ENCODE results near the gene THBS3. TPM values are rescaled to one million over a fixed set of nuclear protein-coding genes. Genes with fewer than 3 reads are reported as not detected.
"Not testable (repeated sequence)": the region's sequence is repeated elsewhere in the genome, so short reads cannot be mapped to it uniquely, and the experiment has no call there.

Gene THBS3
- total RNA-seq, 2 donors from 2014 or later: 13.1 to 38.5 TPM

DNA sequence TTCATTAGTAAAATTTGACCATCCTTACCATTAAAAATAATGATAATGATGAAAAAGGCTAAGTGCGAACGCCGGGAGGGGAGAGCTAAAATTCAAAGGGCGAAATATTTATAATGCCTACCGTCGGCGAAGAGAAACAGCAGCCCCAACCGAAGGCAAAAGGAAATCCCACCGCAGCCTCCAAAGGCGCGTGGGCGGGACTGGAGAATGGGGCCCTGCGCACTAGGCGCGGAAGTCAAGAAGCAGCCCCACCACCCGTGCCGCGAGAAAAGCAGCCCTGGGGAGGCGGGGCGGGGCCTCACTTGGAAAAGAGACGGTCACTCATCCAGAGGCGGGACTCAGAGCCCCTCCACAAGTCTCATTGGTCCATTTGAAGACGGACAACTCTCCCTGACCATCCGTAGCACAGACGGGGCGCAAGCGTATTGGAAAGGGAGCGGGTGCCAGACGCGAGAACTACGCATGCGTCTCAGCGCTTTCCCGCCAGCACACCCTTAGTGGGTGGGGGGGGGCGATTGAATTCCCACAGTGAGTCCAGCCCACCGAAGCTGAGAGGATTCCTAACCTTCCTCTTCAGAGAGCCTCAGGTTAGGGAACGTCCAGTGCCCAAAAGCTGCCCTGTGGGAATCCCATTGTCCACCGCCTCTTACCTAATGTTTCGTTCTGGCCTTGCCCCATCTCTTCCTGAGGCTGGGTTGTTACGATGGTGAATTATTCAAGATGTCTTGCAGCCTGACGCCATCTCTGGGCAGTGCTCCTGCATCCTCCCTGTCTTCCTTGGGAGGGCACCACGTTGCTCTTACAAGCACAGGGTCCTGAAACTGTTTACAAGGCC lies 19.8 kb upstream of the THBS3 start:
- TF ChIP-seq POLR2A (IDR thresholded peaks at IDR 0.05): peak; percentile 75
- TF ChIP-seq, protein P1, sequence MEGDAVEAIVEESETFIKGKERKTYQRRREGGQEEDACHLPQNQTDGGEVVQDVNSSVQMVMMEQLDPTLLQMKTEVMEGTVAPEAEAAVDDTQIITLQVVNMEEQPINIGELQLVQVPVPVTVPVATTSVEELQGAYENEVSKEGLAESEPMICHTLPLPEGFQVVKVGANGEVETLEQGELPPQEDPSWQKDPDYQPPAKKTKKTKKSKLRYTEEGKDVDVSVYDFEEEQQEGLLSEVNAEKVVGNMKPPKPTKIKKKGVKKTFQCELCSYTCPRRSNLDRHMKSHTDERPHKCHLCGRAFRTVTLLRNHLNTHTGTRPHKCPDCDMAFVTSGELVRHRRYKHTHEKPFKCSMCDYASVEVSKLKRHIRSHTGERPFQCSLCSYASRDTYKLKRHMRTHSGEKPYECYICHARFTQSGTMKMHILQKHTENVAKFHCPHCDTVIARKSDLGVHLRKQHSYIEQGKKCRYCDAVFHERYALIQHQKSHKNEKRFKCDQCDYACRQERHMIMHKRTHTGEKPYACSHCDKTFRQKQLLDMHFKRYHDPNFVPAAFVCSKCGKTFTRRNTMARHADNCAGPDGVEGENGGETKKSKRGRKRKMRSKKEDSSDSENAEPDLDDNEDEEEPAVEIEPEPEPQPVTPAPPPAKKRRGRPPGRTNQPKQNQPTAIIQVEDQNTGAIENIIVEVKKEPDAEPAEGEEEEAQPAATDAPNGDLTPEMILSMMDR (IDR thresholded peaks at IDR 0.05): peak in 1 of 4 experiments; percentile 38
- peak; percentile 97 for TF ChIP-seq POLR2AphosphoS5 (IDR thresholded peaks at IDR 0.05)
- no peaks in the 10 kb centered on the region for H3K9me3 ChIP-seq
- no peaks in the 10 kb centered on the region for H3K27me3 ChIP-seq (replicated peaks; ENCODE audit: insufficient read depth)
- H3K27ac ChIP-seq: peak overlapping the region; percentile 72 to 74
- intact Hi-C loops (cut with DNase I): loop anchor here (1.0 kb wide), 1 partner anchor 21 kb away; no protein-coding TSS in a partner anchor
- no peaks in the 10 kb centered on the region for H3K4me1 ChIP-seq (replicated peaks)
- peak overlapping the region; percentile 33 to 58 for H3K4me3 ChIP-seq
- no peaks in the 10 kb centered on the region for H3K36me3 ChIP-seq
- peak; percentile 98 for DNase-seq (ENCODE audit: low spot score)
- WGBS: 0% methylated on average over 39 of the region's 42 CpGs

DNA sequence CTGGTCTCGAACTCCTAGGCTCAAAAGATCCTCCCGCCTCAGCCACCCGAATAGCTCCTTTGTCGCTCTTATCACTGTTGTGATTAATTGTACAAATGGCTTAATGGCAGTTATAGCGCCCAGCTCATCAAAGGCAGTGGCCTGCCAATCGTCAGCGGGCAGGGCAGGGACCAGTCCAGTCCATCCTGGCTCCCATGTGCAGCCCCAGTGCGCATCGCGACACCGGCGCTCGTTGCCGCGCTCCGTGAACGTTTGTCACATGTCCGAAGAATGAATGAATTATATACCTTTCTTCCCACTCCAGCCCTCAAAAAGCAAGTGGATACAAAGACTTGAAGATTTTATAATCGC lies 19.2 kb upstream of the THBS3 start:
- peak overlapping the region; percentile 33 to 58 for H3K4me3 ChIP-seq
- no peaks in the 10 kb centered on the region for H3K4me1 ChIP-seq (replicated peaks)
- no peaks in the 10 kb centered on the region for H3K36me3 ChIP-seq
- WGBS: under 1% methylated on average over 19 of the region's 19 CpGs
- H3K27me3 ChIP-seq (replicated peaks; ENCODE audit: insufficient read depth): no peaks in the 10 kb centered on the region
- H3K9me3 ChIP-seq: no peaks in the 10 kb centered on the region
- TF ChIP-seq, protein P1 (IDR thresholded peaks at IDR 0.05): no peak
- TF ChIP-seq POLR2AphosphoS5 (IDR thresholded peaks at IDR 0.05) (no peak), POLR2A (IDR thresholded peaks at IDR 0.05) (no peak)
- intact Hi-C loops (cut with DNase I): loop anchor here (1.0 kb wide), 1 partner anchor 21 kb away; no protein-coding TSS in a partner anchor
- peak overlapping the region; percentile 59 to 67 for H3K27ac ChIP-seq
- no peak for DNase-seq (ENCODE audit: low spot score)

DNA sequence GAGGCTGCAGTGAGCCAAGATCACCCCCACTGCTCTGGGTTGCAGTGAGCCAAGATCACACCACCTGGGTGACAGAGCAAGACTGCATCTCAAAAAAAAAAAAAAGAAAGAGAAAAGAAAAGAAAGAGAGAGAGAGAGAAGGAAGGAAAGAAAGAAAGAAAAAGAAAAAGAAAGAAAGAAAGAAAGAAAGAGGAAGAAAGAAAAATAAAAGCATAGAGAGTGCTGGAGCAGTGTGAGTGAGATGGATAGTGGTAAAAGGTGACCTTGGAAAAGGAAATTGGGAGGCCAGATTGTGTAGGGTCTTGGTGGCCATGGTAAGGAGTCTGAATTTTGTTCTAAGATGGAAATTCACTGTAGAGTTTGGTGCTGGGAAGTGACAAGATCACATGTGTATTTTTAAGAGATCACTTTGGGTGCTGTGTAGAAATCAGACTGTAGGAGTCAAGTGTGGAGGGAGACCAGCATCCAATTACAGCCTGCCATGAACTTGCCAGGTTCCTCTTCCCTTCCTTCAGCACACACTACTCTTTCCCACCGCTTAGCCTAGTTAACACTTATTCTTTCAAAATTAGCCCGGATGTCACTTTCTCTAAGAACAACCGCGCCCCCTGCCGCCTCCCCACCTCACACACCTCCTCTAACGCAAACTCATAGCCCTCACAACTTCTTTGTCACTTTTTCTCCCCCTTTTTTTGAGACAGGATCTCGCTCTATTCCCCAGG lies 18.7 kb upstream of the THBS3 start:
- intact Hi-C loops (cut with DNase I): no loop called here
- TF ChIP-seq, protein P1 (IDR thresholded peaks at IDR 0.05): peak in 3 of 4 experiments; percentile 13 to 66 (median 48)
- no peak for TF ChIP-seq POLR2A (IDR thresholded peaks at IDR 0.05)
- no peak for DNase-seq (ENCODE audit: low spot score)
- Histone ChIP-seq H3K27ac (peak overlapping the region; percentile 59 to 67), H3K4me3 (peak overlapping the region; percentile 33 to 58), H3K4me1 (replicated peaks) (no peaks in the 10 kb centered on the region), H3K9me3 (no peaks in the 10 kb centered on the region), H3K36me3 (no peaks in the 10 kb centered on the region), H3K27me3 (replicated peaks; ENCODE audit: insufficient read depth) (no peaks in the 10 kb centered on the region)
- 0% methylated on average over 7 of the region's 7 CpGs for WGBS

DNA sequence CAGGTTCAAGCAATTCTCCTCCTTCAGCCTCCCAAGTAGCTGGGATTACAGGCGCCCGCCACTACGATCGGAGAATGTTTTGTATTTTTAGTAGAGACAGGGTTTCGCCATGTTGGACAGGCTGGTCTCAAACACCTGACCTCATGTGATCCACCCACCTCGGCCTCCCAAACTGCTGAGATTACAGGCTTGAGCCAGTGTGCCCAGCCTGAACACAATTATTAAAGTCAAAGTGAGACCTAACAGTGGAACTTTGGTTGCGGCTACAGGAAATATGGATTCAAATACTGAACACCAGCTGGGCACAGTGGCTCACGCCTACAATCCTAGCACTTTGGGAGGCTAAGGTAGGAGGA lies 17.7 kb upstream of the THBS3 start:
- DNase-seq (ENCODE audit: low spot score); intact Hi-C loops (cut with DNase I); H3K4me3 ChIP-seq; H3K4me1 ChIP-seq (replicated peaks); H3K36me3 ChIP-seq; H3K9me3 ChIP-seq; H3K27me3 ChIP-seq (replicated peaks; ENCODE audit: insufficient read depth); H3K27ac ChIP-seq: not testable (repeated sequence)
- 97% methylated on average over 8 of the region's 8 CpGs for WGBS

DNA sequence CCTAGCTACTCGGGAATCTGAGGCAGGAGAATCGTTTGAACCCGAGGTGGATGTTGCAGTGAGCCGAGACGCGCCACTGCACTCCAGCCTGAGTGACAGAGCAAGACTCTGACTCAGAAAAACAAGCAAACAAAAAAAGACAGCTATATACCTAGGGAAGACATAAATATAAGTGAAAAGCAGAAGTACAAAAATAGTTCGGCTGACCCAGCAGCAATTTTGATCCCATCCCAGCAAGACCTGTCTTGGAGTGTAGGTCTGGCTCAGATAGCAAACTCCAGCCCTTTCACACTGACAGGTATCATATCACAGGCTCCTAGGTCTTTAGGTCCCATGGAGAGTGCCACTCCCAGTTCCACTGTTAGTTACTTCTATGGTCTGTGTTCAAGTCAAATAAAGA lies 15.3 kb upstream of the THBS3 start:
- TF ChIP-seq POLR2AphosphoS5 (IDR thresholded peaks at IDR 0.05) (no peak), POLR2A (IDR thresholded peaks at IDR 0.05) (no peak)
- TF ChIP-seq, protein P1 (IDR thresholded peaks at IDR 0.05): no peak
- WGBS: 80% methylated on average over 7 of the region's 7 CpGs
- H3K27ac ChIP-seq: no peak overlapping the region
- no peaks in the 10 kb centered on the region for H3K9me3 ChIP-seq
- no peaks in the 10 kb centered on the region for H3K27me3 ChIP-seq (replicated peaks; ENCODE audit: insufficient read depth)
- no peaks in the 10 kb centered on the region for H3K36me3 ChIP-seq
- no peak overlapping the region for H3K4me3 ChIP-seq
- DNase-seq (ENCODE audit: low spot score): no peak
- no peaks in the 10 kb centered on the region for H3K4me1 ChIP-seq (replicated peaks)
- intact Hi-C loops (cut with DNase I): no loop called here

DNA sequence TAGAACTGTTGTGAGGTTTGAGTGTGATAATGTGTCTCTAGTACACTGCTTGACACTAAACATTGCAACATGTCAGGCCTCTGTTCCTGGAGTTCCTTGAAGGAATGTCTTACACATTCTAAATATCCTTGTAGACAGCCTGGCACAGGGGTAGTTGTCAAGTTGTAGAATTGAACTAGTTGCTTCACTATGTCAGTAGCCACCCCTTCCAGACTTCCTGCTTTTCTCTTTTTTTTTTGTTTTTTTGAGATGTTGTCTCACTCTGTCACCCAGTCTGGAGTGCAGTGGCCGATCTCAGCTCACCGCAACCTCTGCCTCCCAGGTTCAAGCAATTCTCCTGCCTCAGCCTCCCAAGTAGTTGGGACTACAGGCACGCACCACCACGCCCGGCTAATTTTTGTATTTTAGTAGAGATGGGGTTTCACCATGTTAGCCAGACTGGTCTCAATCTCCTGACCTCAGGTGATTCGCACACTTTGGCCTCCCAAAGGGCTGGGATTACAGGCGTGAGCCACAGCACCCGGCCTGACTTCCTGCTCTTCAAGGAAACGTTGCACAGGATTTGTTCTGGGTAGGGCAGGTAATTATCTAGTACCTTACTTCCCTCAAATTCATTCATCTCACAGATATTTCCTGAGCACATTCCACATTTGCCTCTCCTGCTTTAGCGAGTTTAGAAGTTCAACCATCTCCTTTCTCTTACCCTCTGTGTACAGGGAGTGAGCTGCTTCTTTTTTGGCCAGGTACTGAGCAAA lies 12.7 kb upstream of the THBS3 start:
- H3K27ac ChIP-seq; H3K36me3 ChIP-seq; H3K9me3 ChIP-seq; DNase-seq (ENCODE audit: low spot score); intact Hi-C loops (cut with DNase I); H3K4me1 ChIP-seq (replicated peaks); H3K4me3 ChIP-seq; H3K27me3 ChIP-seq (replicated peaks; ENCODE audit: insufficient read depth): not testable (repeated sequence)
- 91% methylated on average over 10 of the region's 10 CpGs for WGBS
